ENCODE data around the gene ARHGAP32.

GRCh38 chr11:128942817-128943427 lies 249.2 kb downstream of the ARHGAP32 start, which contains the start of gene TP53AIP1:
- TF ChIP-seq CTCF (IDR thresholded peaks at IDR 0.05) (no peak), POLR2A (IDR thresholded peaks at IDR 0.05) (no peak), EP300 (IDR thresholded peaks at IDR 0.05) (no peak)
